ENCODE measurements around the gene TMEM81. TPM values are rescaled to one million over a fixed set of nuclear protein-coding genes. Genes with fewer than 3 reads are reported as not detected.
A peak's percentile ranks its signal among the peaks of the same experiment; 100 is the strongest.

The TMEM81 gene
- total and polyA plus RNA-seq, 2 experiments from 2014 or later, result 0.95 to 2.2 TPM

- DNase-seq, result no peak
- no peak overlapping the region for H3K4me3 ChIP-seq
- no peaks in the 10 kb centered on the region for H3K9me2 ChIP-seq (ENCODE audit: insufficient read depth)
- H3K36me3 ChIP-seq (ENCODE audit: low read depth), result no peaks in the 10 kb centered on the region
- no peak overlapping the region for H2AFZ ChIP-seq
- H3K9ac ChIP-seq, result no peak overlapping the region
- no peaks in the 10 kb centered on the region for H4K20me1 ChIP-seq (ENCODE audit: insufficient read depth)
- H3K79me2 ChIP-seq (ENCODE audit: insufficient read depth), result no peaks in the 10 kb centered on the region
- peaks cover 5% of the 10 kb centered on the region; the same call in 1 of the 2 replicates for H3K4me1 ChIP-seq (ENCODE audit: insufficient read depth)
- no peaks in the 10 kb centered on the region for H3F3A ChIP-seq (ENCODE audit: insufficient read depth)
- in situ Hi-C loops (cut with MboI), result no loop called here
- TF ChIP-seq EZH2phosphoT487 (IDR thresholded peaks at IDR 0.05; ENCODE audit: insufficient read depth, low read depth) (no peak), EZH2 (IDR thresholded peaks at IDR 0.05; ENCODE audit: insufficient read depth, poor library complexity, severe bottlenecking) (no peak)
- no peaks in the 10 kb centered on the region for H3K27me3 ChIP-seq (replicated peaks; ENCODE audit: insufficient read depth)
- H3K9me3 ChIP-seq (ENCODE audit: low read depth), result no peaks in the 10 kb centered on the region
- 86 to 90% methylated on average over 39 to 41 of the region's 42 CpGs for WGBS, 2 experiments (ENCODE audit: low coverage in 1 of 2, low lambda C conversion rate in 2 of 2, missing lambda C conversion rate in 2 of 2)
- H3K4me2 ChIP-seq (ENCODE audit: unreplicated experiment), result no peak overlapping the region
- no peak overlapping the region for H3K27ac ChIP-seq
Observed at GRCh38 chr1:205069371-205070125, 14.7 kb downstream of the TMEM81 start.

GRCh38 chr1:205068457-205069040, 15.7 kb downstream of the TMEM81 start:
- no peak overlapping the region for H3K4me3 ChIP-seq
- in situ Hi-C loops (cut with MboI), result no loop called here
- WGBS, 2 experiments (ENCODE audit: low coverage in 1 of 2, low lambda C conversion rate in 2 of 2, missing lambda C conversion rate in 2 of 2), result 8 to 9% methylated on average over 2 of the region's 2 CpGs
- H3F3A ChIP-seq (ENCODE audit: insufficient read depth), result no peaks in the 10 kb centered on the region
- peaks cover 5% of the 10 kb centered on the region; the same call in 1 of the 2 replicates for H3K4me1 ChIP-seq (ENCODE audit: insufficient read depth)
- H4K20me1 ChIP-seq (ENCODE audit: insufficient read depth), result no peaks in the 10 kb centered on the region
- H2AFZ ChIP-seq, result no peak overlapping the region
- H3K9me3 ChIP-seq (ENCODE audit: low read depth), result no peaks in the 10 kb centered on the region
- no peaks in the 10 kb centered on the region for H3K36me3 ChIP-seq (ENCODE audit: low read depth)
- TF ChIP-seq EZH2phosphoT487 (IDR thresholded peaks at IDR 0.05; ENCODE audit: insufficient read depth, low read depth) (no peak), EZH2 (IDR thresholded peaks at IDR 0.05; ENCODE audit: insufficient read depth, poor library complexity, severe bottlenecking) (no peak)
- no peaks in the 10 kb centered on the region for H3K27me3 ChIP-seq (replicated peaks; ENCODE audit: insufficient read depth)
- peak; percentile 54 for DNase-seq
- no peaks in the 10 kb centered on the region for H3K79me2 ChIP-seq (ENCODE audit: insufficient read depth)
- H3K9ac ChIP-seq, result no peak overlapping the region
- no peak overlapping the region for H3K27ac ChIP-seq
- peak overlapping the region; percentile 24 for H3K4me2 ChIP-seq (ENCODE audit: unreplicated experiment)
- no peaks in the 10 kb centered on the region for H3K9me2 ChIP-seq (ENCODE audit: insufficient read depth)

- no peaks in the 10 kb centered on the region for H3K9me3 ChIP-seq (ENCODE audit: low read depth)
- H3K4me3 ChIP-seq, result no peak overlapping the region
- no peaks in the 10 kb centered on the region for H3K79me2 ChIP-seq (ENCODE audit: insufficient read depth)
- H2AFZ ChIP-seq, result no peak overlapping the region
- H3K36me3 ChIP-seq (ENCODE audit: low read depth), result no peaks in the 10 kb centered on the region
- DNase-seq, result no peak
- H4K20me1 ChIP-seq (ENCODE audit: insufficient read depth), result no peaks in the 10 kb centered on the region
- no peaks in the 10 kb centered on the region for H3F3A ChIP-seq (ENCODE audit: insufficient read depth)
- TF ChIP-seq EZH2phosphoT487 (IDR thresholded peaks at IDR 0.05; ENCODE audit: insufficient read depth, low read depth), result no peak
- no peak for TF ChIP-seq EZH2 (IDR thresholded peaks at IDR 0.05; ENCODE audit: insufficient read depth, poor library complexity, severe bottlenecking)
- no peaks in the 10 kb centered on the region for H3K27me3 ChIP-seq (replicated peaks; ENCODE audit: insufficient read depth)
- H3K9me2 ChIP-seq (ENCODE audit: insufficient read depth), result no peaks in the 10 kb centered on the region
- in situ Hi-C loops (cut with MboI), result no loop called here
- H3K9ac ChIP-seq, result no peak overlapping the region
- WGBS, 2 experiments (ENCODE audit: low coverage in 1 of 2, low lambda C conversion rate in 2 of 2, missing lambda C conversion rate in 2 of 2), result 64 to 66% methylated on average over 4 of the region's 4 CpGs
- H3K4me1 ChIP-seq (ENCODE audit: insufficient read depth), result peaks cover 5% of the 10 kb centered on the region; the same call in 1 of the 2 replicates
- no peak overlapping the region for H3K27ac ChIP-seq
- no peak overlapping the region for H3K4me2 ChIP-seq (ENCODE audit: unreplicated experiment)
Observed at GRCh38 chr1:205068001-205068400, 16.3 kb downstream of the TMEM81 start.

GRCh38 chr1:205067031-205067430, 17.2 kb downstream of the TMEM81 start:
- H3K36me3 ChIP-seq (ENCODE audit: low read depth), result no peaks in the 10 kb centered on the region
- H3K4me1 ChIP-seq (ENCODE audit: insufficient read depth), result peaks cover 5% of the 10 kb centered on the region; the same call in 1 of the 2 replicates
- no peaks in the 10 kb centered on the region for H4K20me1 ChIP-seq (ENCODE audit: insufficient read depth)
- H3F3A ChIP-seq (ENCODE audit: insufficient read depth), result no peaks in the 10 kb centered on the region
- no peak for DNase-seq
- no peak overlapping the region for H3K4me2 ChIP-seq (ENCODE audit: unreplicated experiment)
- H3K27me3 ChIP-seq (replicated peaks; ENCODE audit: insufficient read depth), result no peaks in the 10 kb centered on the region
- H3K79me2 ChIP-seq (ENCODE audit: insufficient read depth), result no peaks in the 10 kb centered on the region
- H3K9me3 ChIP-seq (ENCODE audit: low read depth), result no peaks in the 10 kb centered on the region
- WGBS, 2 experiments (ENCODE audit: low coverage in 1 of 2, low lambda C conversion rate in 2 of 2, missing lambda C conversion rate in 2 of 2), result 85 to 87% methylated on average over 6 of the region's 6 CpGs
- no peaks in the 10 kb centered on the region for H3K9me2 ChIP-seq (ENCODE audit: insufficient read depth)
- TF ChIP-seq EZH2 (IDR thresholded peaks at IDR 0.05; ENCODE audit: insufficient read depth, poor library complexity, severe bottlenecking) (no peak), EZH2phosphoT487 (IDR thresholded peaks at IDR 0.05; ENCODE audit: insufficient read depth, low read depth) (no peak)
- H3K4me3 ChIP-seq, result no peak overlapping the region
- no peak overlapping the region for H3K9ac ChIP-seq
- in situ Hi-C loops (cut with MboI), result no loop called here
- no peak overlapping the region for H3K27ac ChIP-seq
- no peak overlapping the region for H2AFZ ChIP-seq

Measured in GM23248 (cell line).